ENCODE data around the gene PZP. TPM values are rescaled to one million over a fixed set of nuclear protein-coding genes. Genes with fewer than 3 reads are reported as not detected.

Gene PZP
- total and polyA plus RNA-seq, 2 of the 8 experiments (the other 6 are each of a cell fraction or from before 2014, with no cell fraction given), result 0.08 TPM; not detected in 1

GRCh38 chr12:9143929-9144729 lies 64.1 kb downstream of the PZP start:
- Histone ChIP-seq H2BK5ac (ENCODE audit: low read depth, low read length) (no peak overlapping the region), H4K5ac (ENCODE audit: insufficient read length, low read depth, low read length) (no peak overlapping the region), H3K23ac (ENCODE audit: insufficient read length) (no peak overlapping the region), H3K4ac (replicated peaks; ENCODE audit: insufficient read length, low read depth, low read length) (no peak overlapping the region), H2BK12ac (ENCODE audit: low read depth, low read length) (no peak overlapping the region), H2AK5ac (ENCODE audit: low read depth, low read length) (no peak overlapping the region), H3K79me2 (ENCODE audit: control insufficient read depth in 1 of 2, insufficient read depth in 2 of 2, low read length in 2 of 2) (no peaks in the 10 kb centered on the region), H3K4me2 (ENCODE audit: insufficient read depth in 1 of 2, low read depth in 2 of 2, low read length in 2 of 2) (no peak overlapping the region), H4K8ac (ENCODE audit: extremely low read depth, insufficient read depth, low read length) (no peak overlapping the region), H2BK15ac (ENCODE audit: low read length) (no peak overlapping the region), H2AFZ (ENCODE audit: low read length) (no peak overlapping the region), H3K36me3 (ENCODE audit: control insufficient read depth in 2 of 4, insufficient read depth in 4 of 4, low read length in 3 of 4) (peaks cover 0 to 3% (median 0%) of the 10 kb centered on the region in 4 experiments; a peak in 1 of 8 replicates), H2BK20ac (ENCODE audit: low read length) (no peak overlapping the region), H2BK120ac (replicated peaks; ENCODE audit: low read depth, low read length) (no peak overlapping the region), H3K79me1 (ENCODE audit: low read depth, low read length) (no peaks in the 10 kb centered on the region), H4K91ac (replicated peaks; ENCODE audit: insufficient read length, low read length) (no peak overlapping the region), H3K14ac (ENCODE audit: insufficient read length) (no peak overlapping the region), H3K4me3 (ENCODE audit: extremely low read depth in 1 of 4, insufficient read depth in 2 of 4, low read depth in 3 of 4, low read length in 4 of 4) (no peak overlapping the region), H3K4me1 (replicated peaks in 1 of 4; ENCODE audit: control insufficient read depth in 3 of 4, insufficient read depth in 4 of 4, low read length in 3 of 4) (no peaks in the 10 kb centered on the region; a peak in 1 of 7 replicates), H4K20me1 (replicated peaks in 1 of 2; ENCODE audit: control insufficient read depth in 1 of 2, insufficient read depth in 2 of 2, low read length in 2 of 2) (no peaks in the 10 kb centered on the region), H3K23me2 (ENCODE audit: low read depth, low read length) (no peaks in the 10 kb centered on the region), H3K9me3 (ENCODE audit: insufficient read depth in 2 of 2, low read depth in 1 of 2, low read length in 1 of 2) (peaks cover 19 to 27% of the 10 kb centered on the region in 2 experiments), H3K56ac (replicated peaks; ENCODE audit: insufficient read length, low read depth, low read length) (no peak overlapping the region), H3K9ac (replicated peaks in 1 of 4; ENCODE audit: extremely low read depth in 1 of 4, low read depth in 3 of 4, low read length in 3 of 4) (no peak overlapping the region), H3K27ac (ENCODE audit: low read depth, low read length) (no peak overlapping the region), H3K18ac (ENCODE audit: extremely low read depth, low read length) (no peak overlapping the region), H3K27me3 (replicated peaks in 1 of 4; ENCODE audit: control insufficient read depth in 3 of 4, extremely low read depth in 1 of 4, insufficient read depth in 3 of 4, low read length in 3 of 4) (no peaks in the 10 kb centered on the region)
- TF ChIP-seq CEBPB (IDR thresholded peaks at IDR 0.05; ENCODE audit: low read depth, low read length) (no peak), GABPA (IDR thresholded peaks at IDR 0.05; ENCODE audit: borderline replicate concordance, insufficient read depth, low read length) (no peak), BACH1 (IDR thresholded peaks at IDR 0.05; ENCODE audit: low read length) (no peak)
- ChIA-PET CTCF (ENCODE audit: partially characterized antibody) (no interaction called here), POLR2A (ENCODE audit: partially characterized antibody) (no interaction called here)
- 83% methylated on average over 3 of the region's 3 CpGs; no CpG with 5 or more reads in 1 of the 2 experiments for WGBS, 2 experiments (ENCODE audit: extremely low coverage in 1 of 2, insufficient coverage in 1 of 2, insufficient read length in 1 of 2, insufficient replicate concordance in 2 of 2, low coverage in 1 of 2, low lambda C conversion rate in 2 of 2, missing lambda C conversion rate in 1 of 2)
- no peak for DNase-seq (ENCODE audit: low read depth in 1 of 2, low spot score in 2 of 2)
- no peak for FAIRE-seq
